NCI-H1092 treated with DMSO at 0.1 percent for 48 hours (cell line): ENCODE results near the gene HAND2.

Source experiments
- DNase-seq: peaks from one replicate; lab custom pipeline; 2025; lab: John Stamatoyannopoulos, UW

Gene HAND2

DNA sequence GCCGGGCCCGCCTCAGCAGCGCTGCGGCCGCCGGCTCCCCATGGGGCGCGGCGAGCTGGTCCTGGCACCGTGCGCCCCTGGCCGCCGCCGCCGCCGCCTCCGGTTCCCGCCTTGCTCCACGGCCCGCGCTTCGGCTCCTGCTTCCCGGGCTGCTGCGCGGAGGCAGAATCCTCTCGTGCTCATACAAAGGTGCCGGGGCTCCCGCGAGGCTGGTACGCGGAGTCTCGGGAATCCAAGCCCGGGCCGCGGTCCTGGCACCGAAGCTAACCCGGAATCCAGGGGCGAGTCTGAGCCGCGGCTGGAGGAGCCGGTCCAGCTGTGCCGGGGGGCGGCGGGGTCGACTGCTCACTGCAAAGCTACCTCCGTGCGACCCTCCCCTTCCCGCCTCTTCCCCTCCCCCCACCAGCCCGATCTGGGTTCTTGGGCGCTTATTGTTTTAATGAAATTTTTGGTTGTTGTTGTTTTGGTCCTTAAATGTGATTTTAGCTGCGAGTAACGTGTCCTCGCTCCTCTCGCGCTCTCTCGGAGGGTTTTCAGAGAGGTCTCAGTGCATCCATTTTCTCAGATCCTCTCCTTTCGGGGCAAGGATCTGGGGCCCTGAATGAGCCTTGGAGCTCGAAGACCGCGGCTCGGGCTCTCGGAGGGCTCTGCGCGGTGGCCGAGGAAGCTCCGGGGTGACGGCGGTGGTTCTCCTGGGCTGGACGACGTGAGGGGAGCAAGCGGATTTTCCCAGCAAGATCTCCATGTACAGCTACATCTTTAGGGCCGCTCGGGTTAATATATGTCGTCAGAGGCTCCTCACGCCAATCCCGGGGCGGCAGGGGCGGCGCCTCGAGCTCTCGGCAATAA is at the start of gene HAND2:
TSS of gene HAND2 (minus strand) at position 753 of the 849 bp plus-strand sequence. CDS start 940 bp downstream, outside the sequence.
- DNase-seq, result peak; percentile 47

- no peak for DNase-seq
Observed at GRCh38 chr4:173578956-173579355, 48.9 kb upstream of the HAND2 start.

GRCh38 chr4:173577963-173578362 is 47.9 kb upstream of the HAND2 start:
- no peak for DNase-seq

DNA sequence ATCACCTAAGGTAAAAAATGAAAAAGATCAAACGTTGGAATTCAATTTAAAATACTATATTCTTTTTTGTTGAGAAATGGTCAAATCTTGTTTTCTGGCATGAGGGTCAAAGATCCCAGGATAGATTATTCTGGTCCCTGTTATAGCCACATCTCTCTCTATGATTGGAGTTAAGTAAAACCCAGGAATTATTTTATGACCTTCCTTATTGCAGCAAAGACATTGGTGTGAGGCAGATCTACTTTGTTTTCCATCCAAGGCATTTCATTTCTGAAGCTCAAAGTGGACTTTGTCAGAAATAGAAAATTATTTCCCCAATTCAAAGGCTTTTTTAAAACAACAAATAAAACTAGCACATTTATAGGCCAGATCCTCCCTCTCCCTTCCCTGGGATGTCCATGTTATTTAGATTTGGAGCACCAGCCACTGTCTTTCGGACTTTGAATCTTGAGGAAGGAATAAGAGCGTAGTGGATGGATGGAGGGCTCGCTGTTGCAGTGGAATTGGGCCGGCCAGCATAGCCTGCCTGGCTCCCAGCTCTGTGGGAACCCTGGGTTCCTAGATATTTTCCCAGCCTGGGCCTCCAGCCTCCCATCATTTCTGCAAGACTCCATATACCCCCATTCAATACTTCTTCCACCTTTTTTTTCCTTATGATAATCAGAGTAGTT is 45.6 kb upstream of the HAND2 start:
- no peak for DNase-seq

- DNase-seq, result no peak
Observed at GRCh38 chr4:173573725-173574124, 43.7 kb upstream of the HAND2 start.

GRCh38 chr4:173573286-173573685 is 43.3 kb upstream of the HAND2 start:
- DNase-seq, result no peak

DNA sequence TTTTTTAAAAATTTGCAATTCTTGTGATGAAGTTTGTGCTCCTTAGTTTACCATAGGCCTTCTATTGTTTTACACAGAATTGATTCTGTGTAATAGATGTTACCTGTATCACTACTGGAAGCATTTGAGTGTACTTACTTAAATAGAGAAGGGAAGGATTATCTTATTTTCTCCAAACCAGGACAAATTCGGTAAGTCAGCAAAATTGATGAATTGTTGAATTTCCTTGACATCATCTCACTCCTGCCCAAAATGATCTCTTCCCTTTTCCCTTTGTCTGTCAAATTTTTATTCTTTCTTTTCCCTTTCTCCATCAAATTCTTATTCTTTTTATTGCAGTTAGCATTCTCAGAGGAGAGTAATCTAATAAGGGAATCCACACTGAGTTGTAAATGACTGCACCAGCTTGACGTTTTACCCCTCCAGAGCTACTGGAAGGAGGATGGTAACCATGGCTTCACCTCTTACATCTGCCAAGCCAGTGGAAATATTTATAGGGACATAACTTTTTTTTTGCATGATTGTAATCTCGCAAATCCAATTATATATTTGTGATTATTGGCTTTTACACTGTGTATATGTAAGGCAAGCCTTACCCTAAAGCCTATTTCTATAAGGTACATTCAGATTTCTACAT is 42.6 kb upstream of the HAND2 start:
- no peak for DNase-seq

- DNase-seq, result no peak
Observed at GRCh38 chr4:173571620-173572019, 41.6 kb upstream of the HAND2 start.

DNA sequence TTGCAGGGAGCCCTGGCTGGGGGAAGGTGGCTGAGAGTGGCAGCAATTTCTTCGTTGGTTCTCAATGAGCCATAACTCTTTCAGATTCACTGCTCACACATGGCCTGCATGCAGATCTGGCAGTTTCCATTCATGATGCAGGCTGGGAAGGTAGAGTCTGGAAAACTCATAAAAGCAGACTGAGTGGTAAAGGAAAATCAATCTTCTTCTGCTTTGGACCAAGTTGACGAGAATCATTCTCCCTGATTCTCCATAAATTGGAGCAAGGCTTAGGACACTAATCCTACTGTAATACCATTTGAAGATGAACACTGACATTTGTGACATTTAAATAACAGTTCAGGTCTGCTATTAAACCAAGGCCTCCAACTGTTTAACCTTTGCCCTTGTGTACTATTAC is 35.3 kb upstream of the HAND2 start:
- no peak for DNase-seq

DNA sequence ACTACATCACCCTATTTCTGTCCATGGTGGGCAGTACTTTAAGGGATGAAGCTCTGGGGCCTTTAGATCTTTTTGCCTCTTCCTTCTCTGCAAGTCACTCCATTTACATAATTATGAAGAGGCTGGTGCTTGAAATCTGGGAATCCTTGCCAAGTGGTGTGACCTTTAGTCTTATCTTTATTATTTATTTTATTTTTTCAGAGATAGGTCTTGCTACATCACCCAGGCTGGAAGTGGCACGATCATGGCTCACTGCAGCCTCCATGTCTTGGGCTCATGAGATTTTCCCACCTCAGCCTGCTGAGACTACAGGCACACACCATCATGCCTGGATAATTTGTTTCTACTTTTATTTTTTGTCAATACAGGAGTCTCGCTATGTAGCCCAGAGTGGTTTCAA is 34.4 kb upstream of the HAND2 start:
- DNase-seq, result no peak

- no peak for DNase-seq
Observed at GRCh38 chr4:173560896-173561295, 30.9 kb upstream of the HAND2 start.

- DNase-seq, result no peak
Observed at GRCh38 chr4:173556398-173557131, 26.5 kb upstream of the HAND2 start.

DNA sequence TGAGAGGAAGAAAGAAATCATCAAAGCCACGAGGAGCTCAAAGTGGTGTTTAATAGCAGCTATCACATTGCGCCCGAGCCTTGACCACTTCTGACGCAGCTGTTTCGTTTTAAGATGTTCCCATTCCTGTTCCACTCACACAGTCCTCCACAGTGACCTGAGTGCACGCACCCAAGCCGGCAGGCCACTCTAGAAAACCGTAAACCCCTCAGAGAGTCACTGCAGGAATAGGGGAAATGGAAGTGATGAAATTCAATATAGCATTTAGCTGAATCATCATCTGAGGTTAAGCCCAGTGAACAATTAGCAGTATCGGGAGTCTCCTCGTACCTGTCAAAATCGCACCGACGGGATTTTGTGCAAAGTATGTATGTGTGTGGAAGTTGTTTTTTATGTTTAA is 17.9 kb upstream of the HAND2 start:
- no peak for DNase-seq

DNA sequence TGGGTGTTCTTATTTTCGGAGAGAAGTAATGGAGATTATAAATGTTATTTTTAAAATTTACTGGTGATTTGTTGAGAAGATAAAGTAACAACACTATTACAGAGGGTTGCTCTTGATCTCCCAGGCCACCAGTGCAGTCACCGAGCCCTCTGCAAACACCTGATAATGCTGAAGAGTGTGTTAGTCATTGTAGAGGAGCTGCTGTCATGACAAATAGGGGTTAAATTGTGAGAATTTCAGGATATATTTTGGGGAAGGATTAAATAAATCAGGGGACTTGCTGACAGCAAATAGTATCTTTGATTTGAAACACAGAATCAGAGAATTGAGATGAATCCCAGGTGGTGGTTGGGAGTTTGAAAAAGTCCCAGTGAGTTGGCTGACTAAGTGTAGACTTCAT is 16.7 kb upstream of the HAND2 start:
- DNase-seq, result no peak

GRCh38 chr4:173545440-173545839 is 15.4 kb upstream of the HAND2 start:
- DNase-seq, result no peak

GRCh38 chr4:173543266-173543665 is 13.2 kb upstream of the HAND2 start:
- DNase-seq, result no peak

- no peak for DNase-seq
Observed at GRCh38 chr4:173539986-173540385, 10.0 kb upstream of the HAND2 start.

- DNase-seq, result peak; percentile 58
Observed at GRCh38 chr4:173538909-173539445, 8.9 kb upstream of the HAND2 start.

- DNase-seq, result peak; percentile 58
Observed at GRCh38 chr4:173538148-173538908, 8.3 kb upstream of the HAND2 start.

- DNase-seq, result no peak
Observed at GRCh38 chr4:173537613-173538147, 7.7 kb upstream of the HAND2 start.
